Fibroblast of pulmonary artery (primary cell): ENCODE results near the gene HENMT1.
A peak's percentile ranks its signal among the peaks of the same experiment; 100 is the strongest.

ENCODE experiments used
- DNase-seq: peaks from one replicate; pipeline ENCODE4 v3.0.0-alpha.2; 2010; ENCODE audit warnings: low read depth
- H3K4me3 ChIP-seq: replicated peaks from 2 replicates; pipeline ENCODE4 v1.5.1; 2011; ENCODE audit warnings: low read depth, mild to moderate bottlenecking, control low read depth, low read length, moderate library complexity
- CTCF ChIP-seq: IDR thresholded peaks from 2 replicates; pipeline ENCODE4 v1.5.1; 2011; ENCODE audit warnings: mild to moderate bottlenecking, control low read depth, low read length, inconsistent platforms; ENCODE audit errors: missing control alignments

HENMT1 gene

GRCh38 chr1:108699375-108700332 is 38.8 kb upstream of the HENMT1 start:
- DNase-seq = no peak
- TF ChIP-seq CTCF = no peak
- H3K4me3 ChIP-seq = no peak overlapping the region

GRCh38 chr1:108695535-108695934 is 34.6 kb upstream of the HENMT1 start:
- TF ChIP-seq CTCF = no peak

GRCh38 chr1:108692724-108693655 is 32.1 kb upstream of the HENMT1 start:
- peak; percentile 27 for TF ChIP-seq CTCF
- H3K4me3 ChIP-seq = peak overlapping the region; percentile 97
- DNase-seq = peak; percentile 79

More at GRCh38 chr1:108695535-108695934, 34.6 kb upstream of the HENMT1 start:
- H3K4me3 ChIP-seq = no peak overlapping the region
- DNase-seq = no peak

GRCh38 chr1:108691942-108692723 is 31.2 kb upstream of the HENMT1 start, which contains the start of gene PRPF38B:
TSS of gene PRPF38B (plus strand) at chr1:108692310. CDS start at chr1:108692592, 282 bp downstream.
- TF ChIP-seq CTCF = no peak
- H3K4me3 ChIP-seq = peak within 1 kb of the TSS; percentile 97
- peak; percentile 91 for DNase-seq

- DNase-seq = no peak
- H3K4me3 ChIP-seq = peak overlapping the region; percentile 97
- TF ChIP-seq CTCF = no peak
These were observed 30.4 kb upstream of the HENMT1 start for GRCh38 chr1:108691128-108691941.
